Fibroblast of the conjunctiva (primary cell): ENCODE measurements around the gene MS4A4E.
"Not testable (repeated sequence)": the region's sequence is repeated elsewhere in the genome, so short reads cannot be mapped to it uniquely, and the experiment has no call there.

ENCODE experiments used
- DNase-seq: peaks from one replicate; pipeline ENCODE4 v3.0.0-alpha.2; 2010; ENCODE audit warnings: low read depth

The MS4A4E gene

DNA sequence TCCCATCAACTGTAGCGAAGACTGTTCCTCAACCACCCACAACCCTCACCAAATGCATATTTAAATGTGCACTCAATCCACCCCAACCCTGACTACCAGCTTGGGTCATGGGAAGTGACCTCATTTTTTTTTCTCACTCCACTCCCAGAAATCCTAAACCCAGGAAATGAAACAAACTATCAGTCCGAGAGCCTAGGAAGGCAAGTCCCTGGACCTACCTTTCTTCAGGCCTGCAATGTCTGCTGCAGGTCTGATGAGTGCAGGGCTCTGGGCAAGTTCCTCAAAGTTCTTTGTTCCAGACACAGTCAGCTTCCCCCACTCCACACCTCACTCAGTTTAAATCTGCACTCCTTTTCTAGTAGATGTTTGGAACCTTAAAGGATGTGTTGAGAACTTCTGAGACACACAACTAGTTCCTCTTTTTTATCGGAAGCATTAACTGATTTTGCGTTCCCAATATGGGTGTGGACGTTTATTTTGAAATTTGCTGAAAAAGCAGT lies at the start of gene MS4A4E:
Gene MS4A4E, minus strand, starts transcription at position 398 of the 500 bp plus-strand sequence. CDS start 13,082 bp downstream, outside the sequence.
- no peak for DNase-seq

DNA sequence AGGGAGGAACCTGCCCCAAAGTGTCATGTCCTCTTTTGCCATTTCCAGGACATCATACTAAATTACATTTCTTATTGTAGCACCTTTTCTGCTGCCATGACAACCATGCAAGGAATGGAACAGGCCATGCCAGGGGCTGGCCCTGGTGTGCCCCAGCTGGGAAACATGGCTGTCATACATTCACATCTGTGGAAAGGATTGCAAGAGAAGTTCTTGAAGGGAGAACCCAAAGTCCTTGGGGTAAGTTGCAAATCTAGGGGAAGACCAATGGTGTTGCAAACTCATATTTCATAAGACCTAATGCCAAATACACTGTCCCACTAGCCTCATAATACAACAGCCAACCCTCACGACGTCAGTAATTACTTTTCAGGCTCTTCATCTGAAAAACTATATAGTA lies 49.2 kb upstream of the MS4A4E start:
- DNase-seq, result no peak

DNA sequence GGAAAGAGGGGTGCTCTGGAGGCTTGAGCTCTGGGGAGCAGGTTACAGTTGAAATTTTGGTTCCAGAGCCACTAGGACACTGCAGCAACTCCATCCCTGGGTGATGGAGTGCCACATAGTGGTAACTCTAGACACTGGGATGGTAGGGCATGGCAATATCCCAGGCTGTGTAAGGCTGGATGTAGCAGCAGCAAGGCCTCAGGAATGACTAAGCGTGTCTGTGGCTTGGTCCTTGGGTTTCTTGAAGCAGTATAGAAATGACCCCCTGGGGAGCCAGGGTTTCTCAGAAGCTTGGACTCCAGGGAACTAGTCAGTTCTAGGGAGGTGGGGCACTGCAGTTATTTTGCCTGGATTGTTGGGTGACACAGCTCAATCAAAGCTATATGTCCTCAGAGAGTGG lies 45.6 kb upstream of the MS4A4E start:
- DNase-seq, result no peak

DNA sequence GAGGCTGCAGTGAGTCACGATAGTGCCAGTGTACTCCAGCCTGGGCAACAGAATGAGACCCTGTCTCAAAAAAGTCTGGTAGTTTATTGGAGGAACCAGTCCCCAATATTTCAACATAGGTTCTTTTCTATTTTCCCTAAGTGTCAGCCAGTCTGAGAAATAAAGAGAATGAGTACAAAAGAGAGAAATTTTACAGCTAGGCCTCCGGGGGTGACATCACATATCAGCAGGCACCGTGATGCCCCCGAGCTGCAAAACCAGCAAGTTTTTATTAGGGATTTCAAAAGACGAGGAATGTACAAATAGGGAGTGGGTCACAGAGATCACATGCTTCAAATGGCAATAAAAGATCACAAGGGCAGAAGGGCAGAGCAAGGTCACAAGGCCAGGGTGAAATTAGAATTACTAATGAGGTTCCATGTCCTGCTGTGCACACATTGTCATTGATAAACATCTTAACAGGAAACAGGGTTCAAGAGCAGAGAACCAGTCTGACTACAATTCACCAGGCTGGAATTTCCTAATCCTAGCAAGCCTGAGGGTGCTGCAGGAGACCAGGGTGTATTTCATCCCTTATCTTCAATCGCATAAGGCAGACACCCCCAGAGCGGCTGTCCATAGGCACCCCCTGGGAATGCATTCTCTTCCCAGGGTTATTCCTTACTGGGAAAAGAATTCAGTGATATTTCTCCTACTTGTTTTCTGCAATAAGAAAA lies 42.6 kb upstream of the MS4A4E start:
- not testable (repeated sequence) for DNase-seq

DNA sequence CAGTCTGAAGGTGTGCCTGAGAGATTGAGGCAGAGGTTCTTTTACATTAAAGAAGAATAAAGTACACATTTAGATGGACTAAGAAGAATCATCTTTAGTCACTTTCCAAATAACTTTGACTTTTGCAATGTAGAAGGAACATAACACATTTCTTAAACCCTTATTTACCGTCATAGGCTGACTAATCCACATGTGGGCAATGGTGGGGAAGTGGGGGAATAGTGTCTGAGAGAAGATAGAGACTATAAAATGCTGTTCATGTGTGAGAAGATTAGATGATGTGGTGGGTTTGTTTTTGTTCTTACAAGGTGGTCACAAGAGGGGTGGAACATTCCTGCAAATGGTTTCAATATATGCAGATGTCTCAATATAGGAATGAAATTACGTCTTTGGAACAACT lies 39.3 kb upstream of the MS4A4E start:
- DNase-seq, result no peak

DNA sequence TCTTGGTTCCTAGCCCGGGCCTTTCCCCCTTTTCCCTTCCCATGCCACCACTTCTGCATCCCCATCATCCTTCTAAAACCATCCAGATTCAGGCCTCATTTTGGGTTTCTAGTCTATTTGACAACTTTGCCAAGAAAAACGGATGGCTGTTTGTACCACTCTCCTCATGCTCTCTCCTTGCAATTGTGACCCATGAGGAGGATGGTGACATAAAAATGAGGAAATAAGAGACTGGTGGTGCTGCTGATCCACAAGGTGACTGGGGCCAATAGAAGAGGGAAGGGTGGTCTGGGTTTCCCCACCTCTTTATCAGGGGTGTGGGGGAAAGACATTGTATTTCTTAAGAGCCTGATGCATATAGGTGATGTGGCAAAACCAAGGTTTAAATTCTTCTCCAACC lies 38.5 kb upstream of the MS4A4E start:
- DNase-seq, result no peak

DNA sequence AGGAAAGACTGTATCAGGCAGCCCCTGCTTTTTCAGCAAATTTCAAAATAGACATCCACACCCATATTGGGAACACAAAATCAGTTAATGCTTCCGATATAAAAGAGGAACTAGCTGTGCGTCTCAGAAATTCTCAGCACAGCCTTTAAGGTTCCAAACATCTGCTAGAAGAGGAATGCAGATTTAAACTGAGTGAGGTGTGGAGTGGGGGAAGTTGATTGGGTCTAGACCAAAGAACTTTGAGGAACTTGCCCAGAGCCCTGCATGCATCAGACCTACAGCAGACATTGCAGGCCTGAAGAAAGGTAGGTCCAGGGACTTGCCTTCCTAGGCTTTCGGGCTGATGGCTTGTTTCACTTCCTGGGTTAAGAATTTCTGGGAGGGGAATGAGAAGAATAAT lies 37.5 kb upstream of the MS4A4E start, which contains the start of gene MS4A4A:
Gene MS4A4A, plus strand, starts transcription at position 255 of the 400 bp plus-strand sequence. Its CDS starts 10 bp downstream, at position 265.
- DNase-seq, result no peak

DNA sequence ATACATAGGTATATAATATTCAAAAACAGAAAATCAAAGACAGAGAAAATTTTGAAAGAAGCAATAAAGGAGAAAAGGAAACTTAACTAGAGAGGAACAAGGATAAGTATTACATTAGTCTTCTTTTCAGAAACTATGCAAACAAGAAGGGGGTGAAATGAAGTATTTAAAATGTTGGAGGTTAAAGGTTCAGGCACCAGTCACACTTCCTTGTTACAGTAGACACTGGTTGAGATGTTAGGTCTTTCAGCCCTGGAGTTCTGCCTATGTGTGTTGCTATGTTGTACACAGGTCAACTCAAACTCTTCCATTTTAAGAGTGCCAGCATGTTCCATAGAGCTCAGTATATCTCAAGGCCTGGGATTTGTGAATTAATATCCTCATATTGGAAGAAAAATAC lies 31.5 kb upstream of the MS4A4E start:
- DNase-seq, result no peak

DNA sequence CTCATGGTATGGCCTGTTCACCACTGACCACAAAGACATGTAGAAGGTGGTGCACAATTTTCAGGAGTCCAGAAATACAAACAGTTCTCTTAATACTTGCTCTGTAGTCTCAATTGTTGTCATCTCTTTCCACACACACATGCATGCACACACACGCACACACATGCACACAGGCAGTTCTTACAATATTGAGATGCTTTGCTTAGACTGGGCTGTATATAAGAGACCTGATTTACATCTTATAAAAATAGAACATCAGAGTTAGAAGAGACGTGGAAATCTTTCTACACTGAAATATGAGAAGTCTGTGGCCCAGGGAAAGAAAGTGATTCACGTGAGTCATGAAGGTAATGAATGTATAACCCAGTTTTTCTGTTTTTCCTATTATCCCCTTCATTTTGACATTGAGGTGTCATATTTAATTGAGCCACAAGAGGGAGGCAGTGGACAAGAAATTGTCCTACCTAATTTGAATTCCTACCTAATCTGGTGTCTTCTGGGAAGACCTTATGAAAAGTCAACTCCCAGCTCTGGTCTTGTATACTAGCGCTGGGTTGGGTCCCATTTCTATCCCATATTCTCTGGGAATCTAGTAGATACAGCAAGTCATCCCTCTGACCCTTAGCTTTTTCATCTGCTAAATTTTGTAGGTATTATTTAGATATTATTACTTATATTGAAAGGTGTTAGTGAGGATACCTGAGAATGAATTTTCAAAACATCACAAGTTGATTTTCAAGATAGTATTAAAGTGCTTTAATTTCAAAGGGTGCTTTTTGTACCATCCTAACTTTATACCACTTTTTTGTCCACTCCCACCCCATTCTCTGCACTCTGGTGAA lies 22.7 kb upstream of the MS4A4E start:
- no peak for DNase-seq

DNA sequence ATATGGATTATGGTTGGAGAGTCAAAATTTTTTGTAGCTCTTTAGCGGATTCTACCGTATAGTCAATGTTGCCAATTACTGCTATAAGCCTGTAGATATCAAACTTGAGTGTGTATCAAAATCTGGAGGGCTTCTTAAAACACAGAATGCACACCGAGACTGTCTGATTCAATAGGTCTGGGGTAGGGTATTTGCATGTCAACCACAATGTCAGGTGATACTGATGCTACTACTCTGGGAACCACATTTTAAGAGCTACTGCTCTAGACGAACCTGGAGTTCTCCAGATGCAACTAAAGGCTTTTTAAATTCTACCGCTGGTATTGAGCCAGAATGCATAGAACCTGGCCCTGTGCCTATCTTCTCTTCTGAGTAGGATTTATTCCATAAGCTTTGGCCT lies 21.7 kb upstream of the MS4A4E start:
- DNase-seq, result no peak

DNA sequence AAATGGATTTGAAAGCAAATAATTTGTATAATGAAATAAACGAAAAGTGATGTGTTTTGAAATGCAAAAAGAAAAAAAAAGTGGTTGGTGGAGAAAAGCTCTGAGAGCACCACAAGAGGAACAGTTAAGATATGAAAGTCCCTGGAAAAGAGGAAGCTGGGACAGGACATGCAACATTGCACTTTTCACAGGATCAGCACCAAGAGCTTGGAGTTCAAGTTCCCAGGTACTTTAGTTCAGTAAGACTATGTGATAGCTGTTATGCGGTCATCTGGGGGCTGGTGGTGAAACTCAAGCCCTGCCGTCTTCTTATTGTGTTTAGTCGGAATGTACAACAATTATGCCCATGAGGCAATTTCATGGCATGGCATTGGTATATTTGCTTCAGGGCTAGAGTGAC lies 20.5 kb upstream of the MS4A4E start:
- DNase-seq, result no peak

DNA sequence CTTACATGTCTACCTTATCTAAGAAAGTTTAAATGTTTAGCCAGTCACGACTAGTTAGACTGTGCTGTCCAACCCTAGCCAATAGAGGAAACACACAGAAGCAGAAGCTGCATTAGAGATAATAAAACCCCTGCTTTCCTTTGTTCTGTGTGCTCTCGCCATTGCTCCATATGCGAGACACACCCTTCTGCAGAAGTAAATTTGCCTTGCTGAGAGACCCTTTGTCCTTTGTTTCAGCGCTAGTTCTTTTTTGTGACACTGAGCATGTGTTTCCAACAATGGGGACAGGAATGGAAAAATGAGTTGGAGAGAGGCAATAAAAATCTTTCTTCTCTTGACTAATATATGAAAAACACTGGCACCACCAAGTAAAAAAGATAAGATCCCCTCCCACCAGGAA lies 18.1 kb upstream of the MS4A4E start:
- DNase-seq, result no peak

DNA sequence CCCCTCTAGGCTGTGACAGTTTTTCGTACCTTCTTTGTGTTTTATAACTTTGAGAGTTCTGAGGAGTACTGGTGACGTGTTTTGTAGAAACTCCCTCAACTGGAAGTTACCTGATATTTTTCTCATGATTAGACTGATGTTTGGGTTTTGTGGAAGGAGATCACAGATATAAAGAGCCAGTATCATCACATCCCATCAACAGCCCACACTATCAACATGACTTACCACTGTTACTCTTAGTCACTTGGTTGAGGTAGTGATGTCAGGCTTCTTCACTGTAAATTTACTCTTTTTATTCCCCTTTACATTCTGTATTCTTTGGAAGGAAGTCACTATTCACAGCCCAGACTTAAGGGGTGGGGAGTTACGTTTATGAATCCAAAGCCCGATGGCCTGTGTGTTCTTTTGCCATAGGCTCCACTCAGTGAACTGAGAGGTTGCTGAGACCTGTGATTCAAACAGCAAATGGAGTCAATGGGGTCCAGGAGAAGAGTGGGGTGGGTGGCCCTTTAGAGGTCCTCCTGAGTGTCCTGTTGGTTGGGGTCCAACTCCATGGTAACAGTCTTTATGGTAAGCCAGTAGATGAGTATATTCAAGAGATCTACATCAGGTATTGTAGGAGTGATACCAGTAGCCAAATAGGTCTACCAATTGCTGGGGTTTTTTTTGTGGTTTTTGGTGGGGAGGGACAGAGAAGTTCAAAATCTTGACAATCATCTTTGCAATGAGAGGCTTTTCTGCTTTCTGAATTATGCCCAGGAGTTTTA lies 15.2 kb upstream of the MS4A4E start:
- DNase-seq, result no peak

DNA sequence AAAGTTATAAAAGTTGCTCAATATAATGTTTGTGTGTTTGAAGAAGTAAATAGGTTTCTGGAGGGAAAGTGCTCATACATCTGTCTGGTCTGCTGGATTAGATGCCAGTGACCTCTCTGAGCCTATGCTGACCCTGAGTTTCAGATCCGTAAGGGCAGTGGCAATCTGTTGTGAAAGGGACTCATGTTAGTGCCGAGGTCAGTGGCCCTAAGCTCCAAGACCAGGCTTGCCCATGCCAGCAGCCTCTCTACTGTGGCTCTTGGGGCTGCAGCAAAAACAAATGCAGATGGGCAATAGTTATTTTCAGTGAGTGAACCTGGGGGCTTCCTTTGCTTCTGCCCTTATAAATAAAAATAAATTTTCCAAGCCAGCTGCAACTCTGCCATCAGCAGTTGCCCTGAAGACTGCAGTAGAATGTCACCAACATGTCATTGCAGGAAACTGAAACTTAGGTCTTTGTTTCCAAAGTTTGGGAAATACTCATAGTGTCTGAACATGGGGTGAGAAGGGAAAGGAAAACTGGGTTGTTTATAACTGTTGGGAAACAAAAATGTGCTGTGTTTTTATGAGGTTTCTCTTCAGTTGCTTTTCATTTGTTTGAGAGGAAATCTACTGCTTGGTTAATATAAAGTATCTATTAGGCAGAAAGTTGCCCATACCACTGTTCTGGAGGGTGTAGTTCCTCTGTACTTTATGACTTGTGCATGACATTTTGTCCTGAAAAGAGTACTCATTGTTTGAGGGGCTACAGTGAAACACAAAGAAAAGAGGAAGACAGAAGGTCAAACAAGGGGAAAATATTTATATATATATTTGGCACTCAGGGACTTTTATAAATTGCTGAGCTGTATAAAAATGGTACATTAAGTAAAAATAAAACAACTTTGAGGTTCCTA lies 9.5 kb upstream of the MS4A4E start:
- no peak for DNase-seq

DNA sequence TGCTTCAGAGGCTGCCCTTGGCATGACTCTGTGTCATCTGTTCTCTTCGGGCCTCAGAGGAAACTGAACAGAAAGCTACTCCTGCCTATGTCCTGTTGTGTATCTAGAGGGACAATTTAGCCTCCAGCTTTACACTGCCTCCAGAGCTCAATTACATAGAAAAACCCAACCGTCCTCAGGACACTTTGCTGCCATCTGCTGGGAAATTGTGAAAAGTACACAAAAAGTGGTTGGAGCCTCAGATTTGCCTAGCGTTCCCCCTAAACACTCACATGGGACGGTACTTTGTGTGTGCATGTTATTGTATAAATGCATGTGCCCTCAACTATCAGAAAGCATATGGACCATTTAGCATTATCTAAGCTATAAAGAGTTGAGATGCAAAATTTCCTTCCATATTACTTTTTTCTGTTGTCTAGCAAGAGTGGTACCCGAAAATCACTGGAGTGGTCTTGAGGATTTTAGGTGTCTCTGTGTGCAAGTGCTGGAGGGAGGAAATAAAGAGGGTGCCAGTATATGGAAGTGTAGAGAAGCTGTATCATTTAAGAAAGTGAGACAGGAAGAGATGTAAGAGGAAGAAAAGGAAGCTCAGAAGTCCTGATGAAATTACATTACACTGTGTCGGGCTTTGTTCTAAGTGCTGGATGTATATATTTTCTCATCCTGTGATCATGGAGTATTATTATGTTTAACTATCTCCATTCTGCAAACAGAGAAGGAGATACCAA lies 8.7 kb upstream of the MS4A4E start:
- no peak for DNase-seq

DNA sequence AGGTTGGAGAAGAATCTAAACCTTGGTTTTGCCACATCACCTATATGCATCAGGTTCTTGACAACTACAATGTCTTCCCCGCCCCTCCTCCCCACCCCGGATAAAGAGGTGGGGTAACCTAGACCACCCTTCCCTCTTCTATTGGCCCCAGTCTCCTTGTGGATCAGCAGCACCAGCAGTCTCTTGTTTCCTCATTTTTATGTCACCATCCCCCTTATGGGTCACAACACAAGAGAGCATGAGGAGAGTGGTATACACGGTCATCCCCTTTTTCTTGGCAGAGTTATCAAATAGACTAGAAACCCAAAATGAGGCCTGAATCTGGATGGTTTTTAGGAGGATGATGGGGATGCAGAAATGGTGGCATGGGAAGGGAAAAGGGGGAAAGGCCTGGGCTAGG lies 1.2 kb downstream of the MS4A4E start:
- DNase-seq, result no peak

DNA sequence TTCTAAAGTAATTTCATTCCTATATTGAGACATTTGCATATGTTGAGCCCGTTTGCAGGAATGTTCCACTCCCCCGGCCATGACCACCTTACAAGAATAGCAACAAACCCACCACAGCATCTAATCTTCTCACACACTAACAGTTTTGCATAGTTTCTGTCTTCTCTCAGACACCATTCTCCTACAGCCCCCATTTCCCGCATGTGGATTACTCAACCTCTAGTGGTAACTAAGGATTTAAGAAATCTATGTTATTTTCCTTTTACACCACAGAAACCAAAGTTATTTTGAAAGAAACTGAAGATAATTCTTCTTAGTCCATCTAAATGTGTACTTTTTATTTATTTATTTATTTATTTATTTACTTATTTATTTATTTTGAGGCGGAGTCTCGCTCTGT lies 2.3 kb downstream of the MS4A4E start:
- no peak for DNase-seq

DNA sequence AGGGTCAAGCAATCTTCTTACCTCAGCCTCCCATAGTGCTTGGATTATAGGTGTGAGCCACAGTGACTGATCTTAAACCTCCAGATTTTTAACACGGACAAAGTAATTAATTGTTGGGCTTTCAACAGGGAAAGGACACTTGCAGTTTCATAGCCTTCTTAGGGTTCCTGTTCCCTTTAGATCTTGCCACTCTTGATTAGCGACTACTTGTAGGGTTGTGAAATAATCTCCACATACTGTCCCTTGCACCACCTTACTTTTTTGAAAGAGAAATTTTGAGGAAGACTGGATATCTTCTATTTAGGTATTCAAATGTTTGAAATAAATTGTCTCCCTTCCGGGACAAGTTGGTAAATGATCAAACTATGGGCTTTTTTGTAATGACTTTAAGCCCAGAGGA lies 7.6 kb downstream of the MS4A4E start:
- no peak for DNase-seq

DNA sequence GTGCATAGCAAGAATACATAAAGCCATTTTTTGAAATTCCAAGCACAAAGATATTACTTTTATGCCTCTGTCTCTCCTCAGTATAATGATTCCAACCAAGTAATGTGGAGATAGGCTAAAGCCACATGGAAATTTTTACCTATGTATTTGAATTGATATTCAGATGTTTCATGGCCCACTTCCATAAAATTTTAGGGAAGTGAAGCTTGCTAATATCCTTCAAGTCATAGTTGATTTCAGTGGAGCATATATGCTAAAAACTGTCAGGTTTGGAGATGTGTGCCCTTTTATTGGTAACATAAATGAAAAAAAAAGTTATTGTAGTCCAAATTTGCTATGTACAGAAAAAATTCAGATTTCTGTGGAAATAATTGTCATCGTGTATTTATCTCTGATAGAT lies 12.3 kb downstream of the MS4A4E start:
- DNase-seq, result no peak

DNA sequence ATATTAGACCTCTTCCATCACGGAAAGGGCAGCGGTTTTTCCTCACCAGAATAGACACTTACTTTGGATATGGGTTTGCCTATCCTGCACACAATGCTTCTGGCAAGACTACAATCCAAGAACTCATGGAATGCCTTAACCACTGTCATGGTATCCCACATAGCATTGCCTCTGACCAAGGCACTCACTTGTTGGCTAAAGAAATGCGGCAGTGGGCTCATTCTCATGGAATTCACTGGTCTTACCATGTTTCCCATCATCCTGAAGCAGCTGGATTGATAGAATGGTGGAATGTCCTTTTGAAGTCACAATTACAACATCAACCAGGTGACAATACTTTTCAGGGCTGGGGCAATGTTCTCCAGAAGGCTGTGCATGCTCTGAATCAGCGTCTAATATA lies 20.8 kb downstream of the MS4A4E start:
- no peak for DNase-seq

DNA sequence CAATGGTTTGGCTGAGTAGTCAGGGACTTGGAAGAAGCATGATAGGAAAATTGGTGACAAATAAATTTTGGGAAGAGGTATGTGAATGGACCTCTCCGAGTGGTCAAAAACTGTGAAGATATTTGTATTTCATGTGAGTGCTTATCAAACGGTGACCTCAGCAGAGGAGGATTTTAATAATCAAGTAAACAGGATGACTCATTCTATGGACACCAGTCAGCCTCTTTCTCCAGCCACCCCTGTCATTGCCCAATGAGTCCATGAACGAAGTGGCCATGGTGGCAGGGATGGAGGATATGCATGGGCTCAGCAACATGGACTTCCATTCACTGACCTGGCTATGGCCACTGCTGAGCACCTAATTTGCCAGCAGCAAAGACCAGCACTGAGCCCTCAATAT lies 21.2 kb downstream of the MS4A4E start:
- DNase-seq, result no peak
